ENCODE results near the gene PIKFYVE.
"Not testable (repeated sequence)": the region's sequence is repeated elsewhere in the genome, so short reads cannot be mapped to it uniquely, and the experiment has no call there.

The PIKFYVE gene, protein sequence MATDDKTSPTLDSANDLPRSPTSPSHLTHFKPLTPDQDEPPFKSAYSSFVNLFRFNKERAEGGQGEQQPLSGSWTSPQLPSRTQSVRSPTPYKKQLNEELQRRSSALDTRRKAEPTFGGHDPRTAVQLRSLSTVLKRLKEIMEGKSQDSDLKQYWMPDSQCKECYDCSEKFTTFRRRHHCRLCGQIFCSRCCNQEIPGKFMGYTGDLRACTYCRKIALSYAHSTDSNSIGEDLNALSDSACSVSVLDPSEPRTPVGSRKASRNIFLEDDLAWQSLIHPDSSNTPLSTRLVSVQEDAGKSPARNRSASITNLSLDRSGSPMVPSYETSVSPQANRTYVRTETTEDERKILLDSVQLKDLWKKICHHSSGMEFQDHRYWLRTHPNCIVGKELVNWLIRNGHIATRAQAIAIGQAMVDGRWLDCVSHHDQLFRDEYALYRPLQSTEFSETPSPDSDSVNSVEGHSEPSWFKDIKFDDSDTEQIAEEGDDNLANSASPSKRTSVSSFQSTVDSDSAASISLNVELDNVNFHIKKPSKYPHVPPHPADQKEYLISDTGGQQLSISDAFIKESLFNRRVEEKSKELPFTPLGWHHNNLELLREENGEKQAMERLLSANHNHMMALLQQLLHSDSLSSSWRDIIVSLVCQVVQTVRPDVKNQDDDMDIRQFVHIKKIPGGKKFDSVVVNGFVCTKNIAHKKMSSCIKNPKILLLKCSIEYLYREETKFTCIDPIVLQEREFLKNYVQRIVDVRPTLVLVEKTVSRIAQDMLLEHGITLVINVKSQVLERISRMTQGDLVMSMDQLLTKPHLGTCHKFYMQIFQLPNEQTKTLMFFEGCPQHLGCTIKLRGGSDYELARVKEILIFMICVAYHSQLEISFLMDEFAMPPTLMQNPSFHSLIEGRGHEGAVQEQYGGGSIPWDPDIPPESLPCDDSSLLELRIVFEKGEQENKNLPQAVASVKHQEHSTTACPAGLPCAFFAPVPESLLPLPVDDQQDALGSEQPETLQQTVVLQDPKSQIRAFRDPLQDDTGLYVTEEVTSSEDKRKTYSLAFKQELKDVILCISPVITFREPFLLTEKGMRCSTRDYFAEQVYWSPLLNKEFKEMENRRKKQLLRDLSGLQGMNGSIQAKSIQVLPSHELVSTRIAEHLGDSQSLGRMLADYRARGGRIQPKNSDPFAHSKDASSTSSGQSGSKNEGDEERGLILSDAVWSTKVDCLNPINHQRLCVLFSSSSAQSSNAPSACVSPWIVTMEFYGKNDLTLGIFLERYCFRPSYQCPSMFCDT (N-terminal part only)

DNA sequence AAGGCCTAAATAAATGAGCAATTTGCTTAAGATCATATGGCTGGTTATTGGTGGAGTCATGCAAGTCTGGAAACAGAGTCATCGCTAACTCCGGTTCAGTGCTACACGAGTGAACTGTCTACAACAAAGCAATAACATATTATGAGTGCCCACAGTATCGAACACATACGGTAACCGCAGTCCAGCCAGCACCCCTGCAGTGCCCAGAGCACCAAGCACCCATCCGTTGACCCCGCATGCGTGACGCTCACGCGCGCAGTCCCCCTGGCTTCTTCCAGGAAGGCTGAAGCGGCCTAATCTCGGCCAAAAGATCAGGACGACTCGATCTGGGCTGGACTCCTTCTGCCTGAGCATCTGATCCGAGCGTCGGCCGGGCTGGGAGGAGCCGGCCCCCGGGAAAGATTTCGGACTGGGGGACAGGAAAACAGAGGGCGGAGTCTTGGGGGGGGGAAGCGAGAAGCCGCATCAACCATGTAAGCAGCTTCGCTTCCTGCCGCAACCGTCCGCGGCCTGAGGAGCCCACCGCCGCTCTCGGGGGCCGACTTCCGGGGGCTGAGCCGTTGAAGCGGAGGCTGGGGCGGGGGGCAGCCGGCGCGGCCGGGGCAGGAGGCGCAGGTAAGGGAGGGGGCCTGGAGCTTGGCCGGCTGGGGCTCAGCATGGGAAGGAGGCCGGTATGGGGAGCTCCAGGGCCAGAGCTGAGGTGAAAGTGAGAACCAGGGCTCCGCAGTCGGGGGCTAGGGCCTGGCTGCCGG, at the start of gene PIKFYVE:
PIKFYVE (plus strand) TSS at position 455 of the 752 bp plus-strand sequence. CDS start 5,265 bp downstream, outside the sequence.
- H3K36me3 ChIP-seq (ENCODE audit: control insufficient read depth, insufficient read depth, low read length): no peaks in the 10 kb centered on the region
- H3K27me3 ChIP-seq (ENCODE audit: control insufficient read depth, insufficient read depth, low read length): no peaks in the 10 kb centered on the region
- H3K9me3 ChIP-seq (ENCODE audit: control insufficient read depth, low read length): no peaks in the 10 kb centered on the region
- H3K9ac ChIP-seq (ENCODE audit: low read length): peak within 1 kb of the TSS; percentile 82
- H3K4me3 ChIP-seq (ENCODE audit: low read length): peak within 1 kb of the TSS; percentile 63
- peaks cover 5% of the 10 kb centered on the region for H3K4me1 ChIP-seq (ENCODE audit: control insufficient read depth, insufficient read depth, low read length)

DNA sequence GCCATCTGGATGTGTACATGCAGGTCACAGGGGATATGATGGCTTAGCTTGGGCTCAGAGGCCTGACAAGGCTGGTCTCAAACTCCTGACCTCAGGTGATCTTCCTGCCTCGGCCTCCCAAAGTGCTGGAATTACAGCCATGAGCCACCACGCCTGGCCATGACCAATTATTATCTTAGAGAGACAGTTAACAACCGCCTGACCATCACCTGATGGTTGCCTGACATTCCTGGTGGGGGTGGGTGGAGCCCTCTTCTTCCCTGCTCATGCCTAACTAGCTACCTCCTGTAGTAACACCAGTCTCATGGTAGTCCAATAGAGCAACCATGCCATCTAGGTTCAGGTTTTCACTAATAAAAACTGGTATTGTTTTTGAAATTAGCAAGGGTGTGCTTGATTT, 44.2 kb upstream of the PIKFYVE start:
- not testable (repeated sequence) for H3K9me3 ChIP-seq (ENCODE audit: control insufficient read depth, low read length); H3K36me3 ChIP-seq (ENCODE audit: control insufficient read depth, insufficient read depth, low read length); H3K9ac ChIP-seq (ENCODE audit: low read length); H3K4me3 ChIP-seq (ENCODE audit: low read length); H3K27me3 ChIP-seq (ENCODE audit: control insufficient read depth, insufficient read depth, low read length); H3K4me1 ChIP-seq (ENCODE audit: control insufficient read depth, insufficient read depth, low read length)

DNA sequence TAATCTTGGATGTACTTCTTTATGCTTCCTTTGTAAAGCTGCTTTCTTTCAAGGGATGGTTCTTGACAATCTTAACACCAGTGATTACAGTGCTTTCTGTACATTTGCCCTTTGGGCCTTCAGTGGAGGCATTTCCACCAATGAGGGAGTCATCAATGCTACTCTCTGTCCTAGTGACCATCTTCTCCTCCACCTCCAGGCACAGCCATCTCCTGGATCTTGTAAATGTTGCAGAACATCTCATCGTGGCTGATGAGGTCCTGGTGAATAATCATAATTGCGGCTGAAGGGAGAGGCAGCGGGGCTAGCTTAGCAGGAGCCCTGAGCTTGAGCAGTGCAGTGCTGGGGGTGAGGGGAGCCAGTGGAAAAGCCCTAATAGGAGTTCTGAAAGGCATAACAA, 43.7 kb upstream of the PIKFYVE start:
- Histone ChIP-seq H3K27me3 (ENCODE audit: control insufficient read depth, insufficient read depth, low read length) (no peaks in the 10 kb centered on the region), H3K4me1 (ENCODE audit: control insufficient read depth, insufficient read depth, low read length) (no peaks in the 10 kb centered on the region), H3K36me3 (ENCODE audit: control insufficient read depth, insufficient read depth, low read length) (no peaks in the 10 kb centered on the region), H3K9me3 (ENCODE audit: control insufficient read depth, low read length) (no peaks in the 10 kb centered on the region), H3K9ac (ENCODE audit: low read length) (no peak overlapping the region), H3K4me3 (ENCODE audit: low read length) (no peak overlapping the region)

DNA sequence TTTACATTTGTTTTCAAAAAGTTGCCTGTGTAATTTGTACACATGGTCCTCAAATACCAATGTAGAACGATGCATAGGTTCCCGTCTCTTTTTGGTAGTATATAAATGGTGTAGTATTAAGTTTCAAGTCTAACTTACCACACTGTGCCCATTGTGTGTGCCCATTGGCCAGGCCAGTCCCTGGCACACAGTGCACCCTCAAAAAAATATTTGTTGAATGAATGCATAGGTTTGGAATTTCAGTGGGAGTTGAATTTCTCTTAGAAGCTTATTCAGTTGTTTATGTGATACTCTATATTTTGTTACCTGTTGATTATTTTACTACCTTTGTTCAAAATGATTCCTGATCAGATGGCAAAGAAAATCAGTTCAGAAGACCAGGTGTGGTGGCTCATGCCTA, 41.3 kb upstream of the PIKFYVE start:
- Histone ChIP-seq H3K4me1 (ENCODE audit: control insufficient read depth, insufficient read depth, low read length) (no peaks in the 10 kb centered on the region), H3K9ac (ENCODE audit: low read length) (no peak overlapping the region), H3K27me3 (ENCODE audit: control insufficient read depth, insufficient read depth, low read length) (no peaks in the 10 kb centered on the region), H3K36me3 (ENCODE audit: control insufficient read depth, insufficient read depth, low read length) (no peaks in the 10 kb centered on the region), H3K9me3 (ENCODE audit: control insufficient read depth, low read length) (no peaks in the 10 kb centered on the region), H3K4me3 (ENCODE audit: low read length) (no peak overlapping the region)

DNA sequence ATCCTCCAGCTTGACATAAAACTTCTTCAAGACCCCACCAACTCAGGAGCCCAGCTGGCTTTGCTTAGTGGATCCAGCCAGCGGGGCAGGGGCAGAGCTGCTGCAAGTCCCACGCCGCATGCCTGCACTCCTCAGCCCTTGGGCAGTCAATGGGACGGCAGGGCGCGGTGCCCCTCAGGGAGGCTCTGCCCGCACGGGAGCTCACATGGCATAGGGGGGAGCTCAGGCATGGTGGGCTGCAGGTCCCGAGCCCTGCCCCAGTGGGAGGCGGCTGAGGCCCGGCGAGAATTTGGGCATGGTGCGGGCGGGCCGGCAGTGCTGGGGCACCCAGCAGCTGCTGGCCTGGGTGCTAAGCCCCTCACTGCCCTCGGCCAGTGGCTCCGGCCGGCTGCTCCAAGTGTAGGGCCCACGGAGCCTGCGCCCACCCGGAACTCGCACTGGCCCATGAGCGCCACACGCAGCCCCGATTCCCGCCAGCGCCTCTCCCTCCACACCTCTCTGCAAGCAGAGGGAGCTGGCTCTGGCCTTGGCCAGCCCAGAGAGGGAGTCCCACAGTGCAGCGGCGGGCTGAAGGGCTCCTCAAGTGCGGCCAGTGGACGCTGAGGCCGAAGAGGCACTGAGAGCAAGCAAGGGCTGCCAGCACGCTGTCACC, 38.3 kb upstream of the PIKFYVE start:
- H3K9ac ChIP-seq (ENCODE audit: low read length): no peak overlapping the region
- no peaks in the 10 kb centered on the region for H3K4me1 ChIP-seq (ENCODE audit: control insufficient read depth, insufficient read depth, low read length)
- no peaks in the 10 kb centered on the region for H3K36me3 ChIP-seq (ENCODE audit: control insufficient read depth, insufficient read depth, low read length)

DNA sequence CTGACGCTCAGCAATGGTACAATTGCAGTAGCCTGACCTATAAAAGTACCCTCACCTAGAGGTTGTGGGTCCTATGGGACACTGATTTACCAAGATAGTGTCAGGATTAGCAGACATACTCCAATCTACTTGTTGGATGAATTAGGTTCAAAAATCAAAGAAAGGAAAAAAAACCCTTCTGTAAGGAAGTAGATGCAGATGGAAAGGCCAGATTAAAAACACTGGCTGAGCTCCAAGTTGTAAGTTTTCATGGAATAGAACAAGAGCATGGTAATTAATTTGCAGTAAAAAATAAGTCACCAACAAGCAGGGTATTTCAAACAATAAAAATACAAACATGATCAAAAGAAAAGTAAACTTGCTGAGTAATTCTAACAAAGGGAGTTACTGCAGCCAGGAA, 37.6 kb upstream of the PIKFYVE start:
- H3K9me3 ChIP-seq (ENCODE audit: control insufficient read depth, low read length): no peaks in the 10 kb centered on the region
- no peaks in the 10 kb centered on the region for H3K36me3 ChIP-seq (ENCODE audit: control insufficient read depth, insufficient read depth, low read length)
- H3K27me3 ChIP-seq (ENCODE audit: control insufficient read depth, insufficient read depth, low read length): no peaks in the 10 kb centered on the region
- H3K9ac ChIP-seq (ENCODE audit: low read length): no peak overlapping the region
- H3K4me3 ChIP-seq (ENCODE audit: low read length): no peak overlapping the region
- H3K4me1 ChIP-seq (ENCODE audit: control insufficient read depth, insufficient read depth, low read length): no peaks in the 10 kb centered on the region

More for the DNA sequence above, 38.3 kb upstream of the PIKFYVE start:
- no peaks in the 10 kb centered on the region for H3K27me3 ChIP-seq (ENCODE audit: control insufficient read depth, insufficient read depth, low read length)
- no peaks in the 10 kb centered on the region for H3K9me3 ChIP-seq (ENCODE audit: control insufficient read depth, low read length)
- H3K4me3 ChIP-seq (ENCODE audit: low read length): no peak overlapping the region

DNA sequence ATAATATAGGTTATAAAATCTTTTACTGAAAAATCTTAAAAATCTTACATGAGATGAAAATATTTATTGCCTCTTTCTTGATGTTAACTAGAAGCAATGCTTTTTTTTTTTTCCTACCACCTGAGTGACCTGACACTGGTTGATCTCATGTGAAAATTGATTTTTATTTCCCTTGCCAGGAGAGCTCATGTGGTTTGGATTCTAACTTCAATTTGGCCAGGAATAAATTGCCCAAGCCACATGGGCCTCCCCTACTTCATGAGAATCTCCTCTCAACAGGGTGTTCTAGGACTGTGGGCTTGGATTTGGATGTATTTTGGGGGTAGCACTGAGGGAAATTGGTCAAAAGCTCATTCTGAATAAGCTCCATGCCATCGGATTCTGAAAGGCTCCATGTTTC, 31.3 kb upstream of the PIKFYVE start:
- Histone ChIP-seq H3K4me3 (ENCODE audit: low read length) (no peak overlapping the region), H3K4me1 (ENCODE audit: control insufficient read depth, insufficient read depth, low read length) (no peaks in the 10 kb centered on the region), H3K36me3 (ENCODE audit: control insufficient read depth, insufficient read depth, low read length) (peaks cover 4% of the 10 kb centered on the region), H3K9me3 (ENCODE audit: control insufficient read depth, low read length) (no peaks in the 10 kb centered on the region), H3K27me3 (ENCODE audit: control insufficient read depth, insufficient read depth, low read length) (no peaks in the 10 kb centered on the region), H3K9ac (ENCODE audit: low read length) (no peak overlapping the region)

DNA sequence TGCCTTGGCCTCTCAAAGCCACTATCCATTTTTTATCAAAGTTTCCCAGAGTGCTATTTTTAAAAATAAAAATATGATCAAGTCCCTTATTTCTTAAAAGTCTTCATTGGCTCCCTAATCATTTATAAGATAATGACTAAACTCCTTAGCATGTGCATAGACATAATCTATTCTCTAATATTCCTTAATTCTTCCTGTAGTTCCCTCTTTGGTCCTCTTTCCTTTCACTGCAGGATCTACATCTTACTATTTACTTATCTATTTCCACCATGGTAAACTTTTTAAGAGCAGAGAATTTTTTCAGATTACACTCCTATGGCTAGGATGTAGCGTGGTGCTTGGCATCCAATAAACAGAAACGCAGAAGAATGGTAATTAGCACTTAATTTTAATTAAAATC, 30.2 kb upstream of the PIKFYVE start:
- Histone ChIP-seq H3K36me3 (ENCODE audit: control insufficient read depth, insufficient read depth, low read length) (peaks cover 4% of the 10 kb centered on the region), H3K9me3 (ENCODE audit: control insufficient read depth, low read length) (no peaks in the 10 kb centered on the region), H3K4me3 (ENCODE audit: low read length) (no peak overlapping the region), H3K27me3 (ENCODE audit: control insufficient read depth, insufficient read depth, low read length) (no peaks in the 10 kb centered on the region), H3K4me1 (ENCODE audit: control insufficient read depth, insufficient read depth, low read length) (no peaks in the 10 kb centered on the region), H3K9ac (ENCODE audit: low read length) (no peak overlapping the region)

DNA sequence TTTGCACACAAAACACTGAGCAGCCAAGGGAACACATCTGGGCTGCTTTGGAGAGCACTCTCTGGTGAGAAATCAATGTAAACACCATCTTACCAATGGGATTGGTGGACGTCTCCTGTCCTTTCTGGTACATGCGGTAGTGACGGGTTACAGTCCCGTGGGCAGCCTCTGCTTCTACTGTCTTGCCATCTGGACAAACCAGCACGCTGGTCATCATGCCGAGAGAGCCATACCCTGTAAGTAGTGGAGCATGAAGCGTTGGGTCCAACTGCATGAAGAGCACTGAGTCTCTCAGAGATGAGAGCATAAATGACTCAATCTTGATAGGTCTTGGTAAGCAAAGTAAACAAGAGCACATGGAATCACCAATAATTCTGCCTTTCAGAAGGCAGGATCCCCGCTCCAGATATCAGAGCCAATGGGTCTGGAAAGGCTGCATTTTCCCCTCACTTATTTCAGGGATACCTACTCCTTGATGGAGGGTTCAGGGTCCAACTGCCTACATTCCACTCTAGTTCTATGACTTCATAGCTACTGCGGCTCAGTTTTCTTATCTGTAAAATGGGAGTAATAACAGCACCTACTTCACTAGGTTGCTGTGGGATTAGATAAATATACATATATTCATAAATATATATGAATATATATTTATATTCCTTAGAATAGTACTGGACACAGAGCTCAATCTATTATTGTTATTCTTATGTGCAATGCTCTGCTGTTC, 26.1 kb upstream of the PIKFYVE start:
- peaks cover 4% of the 10 kb centered on the region for H3K36me3 ChIP-seq (ENCODE audit: control insufficient read depth, insufficient read depth, low read length)

DNA sequence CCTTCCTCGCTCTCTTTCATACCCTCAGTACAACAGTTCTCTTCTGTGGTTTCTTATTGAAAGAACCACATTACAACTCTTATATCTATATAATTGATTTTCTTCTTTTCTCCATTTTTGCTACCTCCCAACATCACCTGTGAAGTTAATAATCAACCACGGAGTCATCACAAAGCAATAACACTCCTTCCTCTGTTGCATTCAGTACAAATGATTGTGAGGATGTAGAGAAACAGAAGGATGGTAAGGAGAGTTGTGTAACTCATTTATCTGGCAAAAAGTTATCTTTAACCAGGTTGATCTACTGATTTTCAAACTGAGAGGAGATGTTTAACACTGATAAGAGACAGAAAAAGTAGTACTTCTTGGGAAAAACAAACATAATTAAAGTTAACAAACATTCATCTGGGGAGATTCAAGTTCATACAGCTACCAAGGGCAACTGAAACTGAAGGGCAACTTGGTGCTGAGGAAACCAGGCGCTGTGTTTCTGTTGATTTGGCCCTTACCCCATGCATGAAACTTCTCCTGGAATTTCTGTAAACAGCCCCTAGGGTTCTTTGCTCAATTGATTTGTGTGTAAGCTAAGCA, 25.3 kb upstream of the PIKFYVE start:
- Histone ChIP-seq H3K27me3 (ENCODE audit: control insufficient read depth, insufficient read depth, low read length) (no peaks in the 10 kb centered on the region), H3K4me1 (ENCODE audit: control insufficient read depth, insufficient read depth, low read length) (no peaks in the 10 kb centered on the region), H3K36me3 (ENCODE audit: control insufficient read depth, insufficient read depth, low read length) (peaks cover 4% of the 10 kb centered on the region), H3K9me3 (ENCODE audit: control insufficient read depth, low read length) (no peaks in the 10 kb centered on the region), H3K4me3 (ENCODE audit: low read length) (no peak overlapping the region), H3K9ac (ENCODE audit: low read length) (no peak overlapping the region)

More for the DNA sequence above, 26.1 kb upstream of the PIKFYVE start:
- no peaks in the 10 kb centered on the region for H3K27me3 ChIP-seq (ENCODE audit: control insufficient read depth, insufficient read depth, low read length)
- no peaks in the 10 kb centered on the region for H3K9me3 ChIP-seq (ENCODE audit: control insufficient read depth, low read length)
- no peak overlapping the region for H3K4me3 ChIP-seq (ENCODE audit: low read length)
- H3K9ac ChIP-seq (ENCODE audit: low read length): no peak overlapping the region
- no peaks in the 10 kb centered on the region for H3K4me1 ChIP-seq (ENCODE audit: control insufficient read depth, insufficient read depth, low read length)
